Tibial nerve (tissue), 4 donors: ENCODE results near the gene FOXL1. TPM values are rescaled to one million over a fixed set of nuclear protein-coding genes. Genes with fewer than 3 reads are reported as not detected.

Experiments
- DNase-seq, 2 donors: peaks; one replicate each; pipeline ENCODE4 v3.0.0-alpha.2; 2019; ENCODE audit warnings: low spot score in 2 of 2
- H3K27ac ChIP-seq, 4 donors: fragments of 200-600 bp; sonication (generic) in 3 of 4; one replicate each; pipeline ENCODE4 v1.5.1; 2017 to 2019; ENCODE audit warnings: mild to moderate bottlenecking in 1 of 4
- H3K27me3 ChIP-seq, 2 donors: fragments of 200-600 bp; sonication (generic) in 1 of 2; one replicate each; pipeline versions ENCODE4 v1.5.1 to v1.6.0; 2017 to 2019
- H3K36me3 ChIP-seq, 3 donors: fragments of 200-600 bp; sonication (generic); one replicate each; pipeline ENCODE4 v1.5.1; 2018 to 2019
- H3K4me1 ChIP-seq, 4 donors: fragments of 200-600 bp; sonication (generic) in 3 of 4; one replicate each; pipeline ENCODE4 v1.5.1; 2017 to 2019
- H3K4me3 ChIP-seq, 4 donors: fragments of 200-600 bp; sonication (generic) in 3 of 4; one replicate each; pipeline ENCODE4 v1.5.1; 2017 to 2019; ENCODE audit warnings: mild to moderate bottlenecking in 1 of 4, moderate library complexity in 1 of 4
- H3K9me3 ChIP-seq, 4 donors: fragments of 200-600 bp; sonication (generic) in 3 of 4; one replicate each; pipeline ENCODE4 v1.5.1; 2017 to 2019
- EP300 ChIP-seq, 2 donors: sonication (generic); formaldehyde crosslinking; IDR thresholded peaks; one replicate each; pipeline ENCODE4 v1.6.1; 2017; ENCODE audit warnings: antibody characterized with exemption in 2 of 2, mild to moderate bottlenecking in 1 of 2
- POLR2A ChIP-seq, 2 donors: fragments of 450-650 bp; IDR thresholded peaks; one replicate each; pipeline ENCODE4 v1.6.1; 2017; ENCODE audit warnings: antibody characterized with exemption in 2 of 2, mild to moderate bottlenecking in 2 of 2, moderate library complexity in 2 of 2
- WGBS, 2 donors: methylation state at CpG; one replicate each; pipeline ENCODE4 v1.1.5; 2018; 5-methylcytosine and 5-hydroxymethylcytosine counted together
- total RNA-seq, 4 donors: library from RNA; depleted of rRNA; stranded (reverse); fragments of >200 nt; gene quantifications; one replicate each; pipeline ENCODE4 v1.1.0, GENCODE V29; 2016
- TF ChIP-seq, protein P1 (sequence below), 5 experiments: fragments of 200-600 bp in 3 of 5; fragments of 450-650 bp in 2 of 5; sonication (generic) in 3 of 5; IDR thresholded peaks; one replicate each; pipeline ENCODE4 v1.5.1; 2016 to 2019; ENCODE audit warnings: antibody characterized with exemption in 5 of 5, mild to moderate bottlenecking in 3 of 5, moderate library complexity in 2 of 5

Gene FOXL1
- total RNA-seq, 4 donors from 2014 or later, result 6.9 to 10.5 (median 8.1) TPM

DNA sequence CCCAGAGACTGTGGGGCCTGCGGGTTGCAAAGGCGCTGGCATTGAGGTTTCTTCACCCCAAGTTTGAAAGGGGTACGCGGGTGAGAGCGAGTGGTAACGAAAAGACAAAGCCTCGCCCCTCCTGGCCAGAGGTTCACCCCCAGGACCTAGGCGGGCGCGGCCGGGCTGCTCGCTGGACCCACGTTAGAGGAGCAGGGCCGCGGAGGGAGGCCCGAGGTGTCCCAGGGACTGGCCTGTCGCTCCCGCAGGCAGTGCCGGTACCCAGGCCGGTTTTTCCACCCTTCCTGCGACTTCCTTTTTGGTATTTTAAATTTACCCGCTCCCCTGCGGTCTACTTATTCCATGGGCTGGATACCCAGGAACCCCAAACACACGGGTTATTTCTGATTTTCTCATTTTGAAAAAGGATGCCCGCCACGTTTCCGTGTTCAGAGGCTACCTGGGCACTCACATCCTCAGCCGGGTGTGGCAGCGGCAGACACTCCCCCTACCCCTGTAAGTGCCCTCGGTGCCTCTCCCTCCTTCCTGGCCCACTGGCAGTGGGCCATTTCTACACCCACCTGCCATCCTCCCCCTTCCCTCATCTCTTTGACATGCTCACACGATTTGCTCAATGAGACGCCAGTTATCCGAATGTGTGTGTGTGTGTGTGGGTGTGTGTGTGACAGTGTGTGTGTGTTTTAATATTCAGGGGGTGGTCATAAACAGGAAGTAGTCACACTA is 1.6 kb upstream of the FOXL1 start:
- TF ChIP-seq EP300 (IDR thresholded peaks at IDR 0.05) (no peak), POLR2A (IDR thresholded peaks at IDR 0.05) (no peak)
- TF ChIP-seq, protein P1, sequence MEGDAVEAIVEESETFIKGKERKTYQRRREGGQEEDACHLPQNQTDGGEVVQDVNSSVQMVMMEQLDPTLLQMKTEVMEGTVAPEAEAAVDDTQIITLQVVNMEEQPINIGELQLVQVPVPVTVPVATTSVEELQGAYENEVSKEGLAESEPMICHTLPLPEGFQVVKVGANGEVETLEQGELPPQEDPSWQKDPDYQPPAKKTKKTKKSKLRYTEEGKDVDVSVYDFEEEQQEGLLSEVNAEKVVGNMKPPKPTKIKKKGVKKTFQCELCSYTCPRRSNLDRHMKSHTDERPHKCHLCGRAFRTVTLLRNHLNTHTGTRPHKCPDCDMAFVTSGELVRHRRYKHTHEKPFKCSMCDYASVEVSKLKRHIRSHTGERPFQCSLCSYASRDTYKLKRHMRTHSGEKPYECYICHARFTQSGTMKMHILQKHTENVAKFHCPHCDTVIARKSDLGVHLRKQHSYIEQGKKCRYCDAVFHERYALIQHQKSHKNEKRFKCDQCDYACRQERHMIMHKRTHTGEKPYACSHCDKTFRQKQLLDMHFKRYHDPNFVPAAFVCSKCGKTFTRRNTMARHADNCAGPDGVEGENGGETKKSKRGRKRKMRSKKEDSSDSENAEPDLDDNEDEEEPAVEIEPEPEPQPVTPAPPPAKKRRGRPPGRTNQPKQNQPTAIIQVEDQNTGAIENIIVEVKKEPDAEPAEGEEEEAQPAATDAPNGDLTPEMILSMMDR (IDR thresholded peaks at IDR 0.05), result no peak
- 17% methylated on average over 33 of the region's 33 CpGs for WGBS, 2 donors
- Histone ChIP-seq H3K36me3 (no peaks in the 10 kb centered on the region), H3K4me3 (peak overlapping the region; percentile 20 to 52 (median 44)), H3K27me3 (peaks cover 0 to 88% of the 10 kb centered on the region in 2 donors), H3K9me3 (no peaks in the 10 kb centered on the region), H3K27ac (peak overlapping the region; percentile 8 to 92 (median 75)), H3K4me1 (peaks cover 0 to 76% (median 20%) of the 10 kb centered on the region in 4 donors)
- DNase-seq, result no peak

DNA sequence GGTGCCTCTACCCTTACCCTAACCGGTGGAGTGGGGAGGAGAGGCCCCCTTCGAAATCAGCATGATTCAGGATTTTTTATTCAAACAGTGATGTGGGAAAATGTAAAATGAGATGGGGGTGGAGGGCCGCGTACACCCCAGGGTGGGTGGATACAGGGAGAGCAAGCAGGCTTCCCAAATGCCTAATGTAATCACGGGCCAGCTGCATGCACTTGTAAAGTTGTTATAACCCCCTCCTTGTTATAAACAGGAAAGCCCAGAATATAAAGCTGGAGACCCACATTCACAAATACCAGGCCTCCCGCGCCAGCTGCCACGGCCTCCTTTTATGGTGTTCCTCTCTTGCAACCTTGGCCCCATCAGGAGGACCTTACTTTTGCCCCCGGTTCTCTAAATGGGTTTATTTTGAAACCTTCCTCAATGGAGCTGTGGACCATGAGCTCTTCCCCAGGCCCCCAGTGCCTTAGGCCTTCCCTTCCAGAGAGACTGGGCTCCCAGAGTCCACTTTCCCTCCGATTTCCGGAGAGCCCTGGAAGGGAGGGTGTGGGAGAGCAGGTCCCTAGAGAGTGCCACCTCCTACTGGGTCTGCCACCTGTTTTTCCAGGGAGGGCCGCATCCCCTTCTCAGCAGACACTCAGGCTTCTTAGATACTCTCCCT is 906 bp upstream of the FOXL1 start:
- Histone ChIP-seq H3K9me3 (no peaks in the 10 kb centered on the region), H3K4me1 (peaks cover 0 to 76% (median 20%) of the 10 kb centered on the region in 4 donors), H3K36me3 (no peaks in the 10 kb centered on the region), H3K27me3 (peaks cover 0 to 81% of the 10 kb centered on the region in 2 donors), H3K27ac (peak overlapping the region; percentile 32 to 92 (median 75)), H3K4me3 (peak overlapping the region in 2 of 4 donors; percentile 20 to 52)
- no peak for DNase-seq
- 42 to 58% methylated on average over 12 of the region's 12 CpGs for WGBS, 2 donors
- TF ChIP-seq EP300 (IDR thresholded peaks at IDR 0.05) (no peak), POLR2A (IDR thresholded peaks at IDR 0.05) (no peak)
- TF ChIP-seq, protein P1 (IDR thresholded peaks at IDR 0.05), result no peak

DNA sequence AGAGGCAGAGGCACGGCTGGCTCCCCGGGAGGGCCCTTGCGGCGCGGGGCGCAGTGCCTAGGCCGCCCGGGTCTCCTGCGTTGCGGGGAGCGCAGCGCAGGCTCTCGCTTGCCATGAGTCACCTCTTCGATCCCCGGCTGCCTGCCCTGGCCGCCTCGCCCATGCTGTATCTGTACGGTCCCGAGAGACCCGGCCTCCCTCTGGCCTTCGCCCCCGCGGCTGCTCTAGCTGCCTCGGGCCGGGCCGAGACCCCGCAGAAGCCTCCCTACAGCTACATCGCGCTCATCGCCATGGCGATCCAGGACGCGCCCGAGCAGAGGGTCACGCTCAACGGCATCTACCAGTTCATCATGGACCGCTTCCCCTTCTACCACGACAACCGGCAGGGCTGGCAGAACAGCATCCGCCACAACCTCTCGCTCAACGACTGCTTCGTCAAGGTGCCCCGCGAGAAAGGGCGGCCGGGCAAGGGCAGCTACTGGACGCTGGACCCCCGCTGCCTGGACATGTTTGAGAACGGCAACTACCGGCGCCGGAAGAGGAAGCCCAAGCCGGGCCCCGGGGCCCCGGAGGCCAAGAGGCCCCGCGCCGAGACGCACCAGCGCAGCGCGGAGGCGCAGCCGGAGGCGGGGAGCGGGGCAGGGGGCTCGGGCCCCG is 390 bp downstream of the FOXL1 start:
- Histone ChIP-seq H3K27me3 (peaks cover 0 to 73% of the 10 kb centered on the region in 2 donors), H3K4me1 (peaks cover 0 to 63% (median 18%) of the 10 kb centered on the region in 4 donors), H3K9me3 (no peaks in the 10 kb centered on the region), H3K36me3 (no peaks in the 10 kb centered on the region), H3K4me3 (peak overlapping the region; percentile 9 to 46 (median 23)), H3K27ac (peak overlapping the region; percentile 32 to 92 (median 77))
- DNase-seq, result no peak
- no peak for TF ChIP-seq EP300 (IDR thresholded peaks at IDR 0.05)
- no peak for TF ChIP-seq POLR2A (IDR thresholded peaks at IDR 0.05)
- TF ChIP-seq, protein P1 (IDR thresholded peaks at IDR 0.05), result no peak
- 5 to 8% methylated on average over 41 to 46 of the region's 69 CpGs for WGBS, 2 donors

DNA sequence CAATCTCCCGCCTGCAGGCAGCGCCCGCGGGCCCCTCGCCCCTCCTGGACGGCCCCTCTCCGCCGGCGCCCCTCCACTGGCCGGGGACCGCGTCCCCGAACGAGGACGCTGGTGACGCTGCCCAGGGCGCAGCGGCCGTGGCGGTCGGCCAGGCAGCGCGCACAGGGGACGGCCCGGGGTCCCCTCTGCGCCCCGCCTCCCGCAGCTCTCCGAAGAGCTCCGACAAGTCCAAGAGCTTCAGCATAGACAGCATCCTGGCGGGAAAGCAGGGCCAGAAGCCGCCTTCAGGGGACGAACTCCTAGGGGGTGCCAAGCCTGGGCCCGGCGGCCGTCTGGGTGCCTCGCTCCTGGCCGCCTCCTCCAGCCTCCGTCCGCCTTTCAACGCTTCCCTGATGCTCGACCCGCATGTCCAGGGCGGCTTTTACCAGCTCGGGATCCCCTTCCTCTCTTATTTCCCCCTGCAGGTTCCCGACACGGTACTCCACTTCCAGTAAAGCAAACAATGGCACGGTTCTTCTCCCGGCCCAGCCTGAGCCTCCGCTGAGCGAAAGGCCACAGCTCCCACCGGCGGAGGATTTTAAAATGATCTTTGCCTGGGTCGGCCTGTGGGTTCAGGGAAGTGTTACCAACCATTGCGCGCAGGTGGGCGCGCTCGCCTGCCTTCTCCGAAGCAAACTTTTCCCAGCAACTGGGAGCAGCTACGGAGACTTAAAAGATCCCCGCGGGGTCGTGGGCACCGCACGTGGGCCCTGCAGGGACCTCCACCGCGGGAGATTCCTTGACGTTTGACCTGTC is 1.1 kb downstream of the FOXL1 start:
- peak overlapping the region; percentile 32 to 92 (median 77) for H3K27ac ChIP-seq

More for the DNA sequence above, 1.1 kb downstream of the FOXL1 start:
- H3K4me3 ChIP-seq, result peak overlapping the region; percentile 14 to 46 (median 22)
- H3K27me3 ChIP-seq, result peaks cover 0 to 66% of the 10 kb centered on the region in 2 donors
- DNase-seq, result no peak
- no peaks in the 10 kb centered on the region for H3K9me3 ChIP-seq
- TF ChIP-seq EP300 (IDR thresholded peaks at IDR 0.05), result no peak
- no peak for TF ChIP-seq POLR2A (IDR thresholded peaks at IDR 0.05)
- TF ChIP-seq, protein P1 (IDR thresholded peaks at IDR 0.05), result no peak
- 8 to 14% methylated on average over 51 to 60 of the region's 69 CpGs for WGBS, 2 donors
- H3K36me3 ChIP-seq, result no peaks in the 10 kb centered on the region
- H3K4me1 ChIP-seq, result peaks cover 0 to 62% (median 14%) of the 10 kb centered on the region in 4 donors
